GM19025 (cell line): ENCODE results near the gene CTAG1B.
"Not testable (repeated sequence)": the region's sequence is repeated elsewhere in the genome, so short reads cannot be mapped to it uniquely, and the experiment has no call there.

Experiments used
- ATAC-seq: cut with Tn5 transposase; IDR thresholded peaks from one replicate; pipeline ENCODE4 v1.9.1; 2021; ENCODE audit warnings: mild to moderate bottlenecking, low read depth, moderate library complexity; ENCODE audit not compliant: unreplicated experiment

CTAG1B gene

DNA sequence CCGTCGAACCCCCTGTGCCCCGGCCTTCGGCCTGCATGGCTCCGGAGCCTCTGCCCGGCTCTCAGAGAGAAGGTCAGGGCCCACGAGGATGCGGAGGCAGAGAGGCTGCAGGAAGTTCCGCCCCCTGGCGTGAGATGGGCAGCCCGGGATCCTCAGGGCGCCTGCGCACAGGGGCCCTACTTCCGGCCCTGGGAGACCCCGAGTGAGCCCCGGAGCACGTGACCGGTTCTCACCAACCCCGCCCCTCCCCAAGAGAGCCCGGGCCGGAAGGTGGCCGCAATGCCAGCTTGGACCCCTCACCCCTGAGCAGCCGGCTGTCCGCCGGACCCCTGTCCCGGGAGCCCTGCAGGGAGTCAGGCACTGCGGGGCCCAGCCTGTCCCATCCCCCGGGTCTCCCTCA, at the start of gene CTAG1B:
CTAG1B (minus strand) TSS at position 101 of the 400 bp plus-strand sequence; CDS start at position 37, 64 bp downstream.
- ATAC-seq, result not testable (repeated sequence)

DNA sequence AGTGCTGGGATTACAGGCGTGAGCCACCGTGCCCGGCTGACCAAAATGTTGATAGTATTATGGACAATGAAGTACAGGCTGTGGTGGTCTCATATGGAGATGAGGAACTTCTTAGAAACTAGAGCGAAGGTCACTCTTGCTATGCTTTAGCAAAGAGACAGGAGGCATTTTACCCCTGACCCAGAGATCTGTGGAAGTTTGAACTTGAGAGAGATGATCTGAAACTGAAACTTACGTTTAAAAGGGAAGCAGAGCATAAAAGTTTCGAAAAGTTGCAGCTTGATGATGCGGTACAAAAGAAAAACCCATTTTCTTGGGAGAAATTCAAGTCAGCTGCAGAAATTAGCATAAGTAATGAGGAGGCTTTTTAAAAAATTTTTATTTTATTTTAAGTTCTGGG, 42.8 kb upstream of the CTAG1B start:
- no peak for ATAC-seq

- ATAC-seq, result no peak
These were observed 42.1 kb upstream of the CTAG1B start for GRCh38 chrX:154661170-154661569.

GRCh38 chrX:154660541-154660940, 41.5 kb upstream of the CTAG1B start:
- ATAC-seq, result no peak

DNA sequence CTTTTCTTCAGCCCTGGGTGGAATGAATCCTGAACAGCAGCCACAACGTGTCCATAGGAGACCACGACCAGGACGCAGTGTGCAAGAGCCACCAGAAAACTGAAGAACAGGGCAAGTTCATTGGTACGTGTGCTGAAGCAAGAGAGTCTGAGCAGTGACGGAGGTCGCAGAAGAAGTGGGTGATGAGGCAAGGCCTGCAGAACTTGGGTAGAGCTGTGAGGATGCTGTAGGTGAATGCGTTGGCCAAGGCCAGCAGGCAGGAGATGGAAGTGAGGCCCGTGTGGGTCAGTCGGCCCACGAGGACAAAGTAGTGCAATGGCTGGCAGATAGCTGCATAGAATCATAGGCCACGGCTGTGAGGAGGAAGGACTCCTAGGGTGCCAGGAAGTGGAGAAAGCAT, 39.9 kb upstream of the CTAG1B start:
- no peak for ATAC-seq

DNA sequence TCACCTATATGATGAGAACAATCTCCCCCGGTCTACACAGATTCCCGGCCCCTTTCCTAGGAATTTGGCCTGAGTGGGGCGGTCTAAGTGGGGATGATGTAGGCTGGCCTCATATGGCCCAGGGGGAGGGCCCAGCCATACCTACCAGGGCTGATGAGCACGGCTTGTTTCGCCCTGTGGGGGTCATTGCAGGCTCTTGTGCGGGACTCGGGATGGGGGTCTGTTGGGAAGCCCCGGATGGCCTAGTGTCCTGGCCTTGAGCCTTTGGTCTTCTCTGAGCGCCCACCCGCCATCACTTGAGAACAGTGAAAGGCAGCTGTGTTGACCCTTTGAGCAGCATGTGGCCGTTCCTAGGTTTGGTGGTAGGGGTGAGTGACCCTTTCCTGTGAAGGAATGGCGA, 39.1 kb upstream of the CTAG1B start:
- ATAC-seq, result no peak

- no peak for ATAC-seq
These were observed 38.2 kb upstream of the CTAG1B start for GRCh38 chrX:154657226-154657805.

DNA sequence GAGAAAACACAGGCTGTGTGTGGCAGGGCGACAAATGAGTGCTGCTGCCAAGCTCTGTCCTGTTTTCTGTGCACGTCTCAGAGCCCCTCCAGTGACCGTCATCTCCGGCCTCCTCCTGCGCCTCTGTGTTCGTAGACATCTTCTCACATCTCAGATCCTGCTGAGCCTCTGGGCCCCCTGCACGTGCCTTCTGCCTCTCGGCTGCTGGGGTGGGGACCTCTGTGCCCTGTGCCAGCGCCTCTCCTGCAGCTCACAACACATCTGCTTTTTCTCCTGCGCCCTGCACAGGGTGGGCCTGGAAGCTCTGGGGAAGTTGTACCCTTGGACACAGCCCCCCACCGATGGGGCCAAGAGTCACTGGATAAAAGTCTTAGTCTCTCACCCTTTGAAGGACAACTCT, 36.7 kb upstream of the CTAG1B start:
- ATAC-seq, result no peak

DNA sequence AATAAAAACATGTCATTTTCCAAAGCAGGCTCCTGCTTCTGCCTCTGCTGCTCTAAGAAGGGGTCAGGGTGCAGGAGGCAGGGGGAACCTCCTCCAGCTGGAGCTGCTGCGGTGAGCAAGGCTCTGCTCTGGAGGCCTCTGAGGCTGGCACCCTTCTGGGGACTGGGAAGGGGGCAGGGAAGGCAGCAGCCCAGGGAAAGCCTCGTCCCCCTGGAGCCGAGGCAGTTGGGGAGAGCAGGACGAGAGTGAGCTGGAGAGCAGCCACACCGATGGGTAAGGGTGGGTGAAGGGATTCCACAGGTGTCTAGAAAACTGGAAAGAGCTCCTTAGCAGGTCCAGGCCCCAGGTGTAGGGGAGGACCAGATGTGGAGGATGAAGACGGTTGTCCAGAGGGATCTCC, 36.3 kb upstream of the CTAG1B start:
- no peak for ATAC-seq

GRCh38 chrX:154654925-154655324, 35.8 kb upstream of the CTAG1B start:
- ATAC-seq, result no peak

DNA sequence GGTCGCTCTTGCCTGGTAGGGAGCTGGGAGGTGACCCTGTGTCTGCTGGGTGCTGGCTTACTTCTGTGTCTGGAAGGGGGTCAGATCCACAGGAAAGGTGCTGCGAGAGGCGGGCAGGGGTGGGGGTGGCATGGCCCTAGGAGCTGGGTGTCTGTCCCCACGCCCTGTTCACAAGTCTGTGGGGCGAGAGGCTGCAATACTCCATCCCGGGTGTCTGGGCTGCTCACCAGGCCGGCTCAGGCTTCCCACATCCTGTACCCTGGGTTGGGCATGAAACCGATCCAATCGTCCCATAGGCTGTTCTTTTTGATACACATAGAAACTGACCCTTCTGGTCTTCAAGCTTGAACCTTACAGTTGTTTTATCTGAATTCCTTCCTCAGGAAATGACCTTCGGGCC, 35.3 kb upstream of the CTAG1B start:
- ATAC-seq, result no peak

DNA sequence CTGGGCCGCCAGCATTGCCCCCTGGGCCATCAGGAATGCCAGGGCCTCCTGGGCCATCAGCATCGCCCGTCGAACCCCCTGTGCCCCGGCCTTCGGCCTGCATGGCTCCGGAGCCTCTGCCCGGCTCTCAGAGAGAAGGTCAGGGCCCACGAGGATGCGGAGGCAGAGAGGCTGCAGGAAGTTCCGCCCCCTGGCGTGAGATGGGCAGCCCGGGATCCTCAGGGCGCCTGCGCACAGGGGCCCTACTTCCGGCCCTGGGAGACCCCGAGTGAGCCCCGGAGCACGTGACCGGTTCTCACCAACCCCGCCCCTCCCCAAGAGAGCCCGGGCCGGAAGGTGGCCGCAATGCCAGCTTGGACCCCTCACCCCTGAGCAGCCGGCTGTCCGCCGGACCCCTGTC, 34.3 kb upstream of the CTAG1B start, which contains the start of gene CTAG2:
CTAG2 (minus strand) TSS at position 167 of the 400 bp plus-strand sequence; CDS start at position 103, 64 bp downstream.
- not testable (repeated sequence) for ATAC-seq

- no peak for ATAC-seq
These were observed 33.9 kb upstream of the CTAG1B start for GRCh38 chrX:154653048-154653401.

DNA sequence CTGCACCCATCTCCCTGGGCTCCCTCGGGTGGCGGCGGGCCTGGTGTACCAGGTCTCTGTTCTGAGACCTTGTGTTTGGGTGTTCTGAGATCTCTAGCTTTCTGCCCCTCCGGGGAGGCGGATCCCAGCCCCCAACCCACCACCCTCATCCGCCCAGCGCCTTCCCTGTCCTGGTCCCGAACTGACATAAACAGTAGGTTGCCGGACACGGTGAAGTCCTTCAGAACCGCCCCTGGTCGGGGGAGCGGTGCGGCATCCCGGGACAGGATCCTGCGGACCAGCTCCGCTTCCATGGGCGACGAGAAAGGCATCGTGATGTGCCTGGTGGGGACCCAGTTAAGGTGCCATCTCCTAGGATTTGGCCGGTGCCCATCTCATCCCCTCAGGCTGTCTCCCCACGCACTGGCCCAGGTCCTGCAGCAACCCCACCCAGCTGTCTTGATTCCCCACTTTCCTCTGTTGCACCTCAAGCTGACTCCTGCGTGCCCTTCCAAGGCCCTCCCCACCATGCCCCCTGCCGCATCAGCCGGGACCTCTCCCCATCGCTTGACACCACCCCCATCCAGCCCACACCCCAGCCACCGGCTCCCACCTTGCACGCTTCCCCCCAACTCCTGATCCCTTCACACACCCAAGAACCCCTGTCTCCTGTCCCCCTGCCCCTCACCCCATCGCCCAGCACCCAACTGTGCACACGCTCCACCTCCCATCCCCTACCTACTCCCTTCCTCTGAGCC, 33.4 kb upstream of the CTAG1B start:
- ATAC-seq, result no peak

DNA sequence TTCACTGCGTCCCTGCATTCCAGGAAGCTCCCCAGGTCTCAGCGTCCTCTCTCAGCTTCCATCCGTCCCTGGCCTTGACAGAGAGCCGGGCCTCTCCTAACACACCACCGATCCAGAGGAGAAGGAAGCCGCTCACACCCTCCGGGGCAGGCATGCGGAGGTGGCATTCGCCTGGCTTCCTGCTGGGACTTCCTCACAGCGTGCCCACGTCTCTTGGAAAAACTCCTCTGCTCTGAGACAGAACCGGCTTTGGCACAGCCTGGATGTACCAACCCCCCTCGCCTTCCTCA, 31.1 kb upstream of the CTAG1B start:
- ATAC-seq, result no peak

DNA sequence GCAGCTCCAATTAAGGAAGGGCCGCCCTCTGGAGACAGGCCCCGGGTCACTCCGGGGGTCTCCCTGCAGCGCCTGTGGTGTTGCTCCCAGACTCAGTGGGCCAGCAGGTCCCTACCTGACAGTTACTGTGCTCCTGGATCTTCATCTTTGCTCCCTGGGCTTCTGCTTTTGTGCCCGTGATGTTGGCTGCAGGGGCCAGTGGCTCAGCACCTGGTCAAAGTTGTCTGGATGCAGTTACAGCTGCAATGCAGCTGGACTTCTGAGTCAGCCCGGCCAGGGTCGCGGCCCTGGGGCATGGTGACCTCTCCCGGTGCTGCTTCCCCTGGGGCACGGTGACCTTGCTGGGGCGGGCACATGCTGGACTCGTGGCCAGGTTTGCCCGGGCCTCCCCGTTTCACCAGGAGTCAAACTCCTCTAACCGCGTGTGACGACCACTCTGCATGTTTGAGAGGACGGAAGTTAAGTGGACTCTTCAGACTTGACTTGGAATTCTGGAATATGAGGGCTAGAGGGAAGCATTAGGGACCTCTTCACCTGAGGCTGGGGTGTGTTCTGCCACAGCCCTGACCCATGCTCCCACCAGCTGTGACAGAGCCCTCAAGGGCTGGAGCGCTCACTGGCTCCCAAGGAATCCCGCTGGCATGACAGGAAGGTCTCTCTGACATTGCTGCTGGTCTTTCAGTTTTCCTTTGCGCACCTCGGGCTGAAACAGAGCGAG, 30.6 kb upstream of the CTAG1B start:
- ATAC-seq, result no peak

DNA sequence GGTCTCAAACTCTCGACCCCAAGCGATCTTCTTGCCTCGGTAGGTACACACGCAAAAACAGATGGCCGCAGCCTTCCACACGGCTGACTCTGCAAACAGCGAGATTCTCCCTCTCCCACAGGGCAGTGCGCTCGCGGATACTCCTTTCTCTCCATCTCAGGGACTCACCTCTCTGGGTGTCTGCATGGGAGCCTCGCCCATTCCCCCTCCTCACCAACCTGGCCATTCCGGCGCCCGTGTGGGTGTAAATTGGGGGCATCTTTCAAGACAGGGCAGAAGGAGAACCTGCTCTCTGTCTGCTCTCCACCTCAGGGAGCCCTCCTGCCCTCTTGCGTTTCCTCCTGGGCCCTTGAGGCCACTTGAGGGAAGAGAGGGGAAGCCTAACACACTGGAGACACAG, 29.8 kb upstream of the CTAG1B start:
- ATAC-seq, result no peak

DNA sequence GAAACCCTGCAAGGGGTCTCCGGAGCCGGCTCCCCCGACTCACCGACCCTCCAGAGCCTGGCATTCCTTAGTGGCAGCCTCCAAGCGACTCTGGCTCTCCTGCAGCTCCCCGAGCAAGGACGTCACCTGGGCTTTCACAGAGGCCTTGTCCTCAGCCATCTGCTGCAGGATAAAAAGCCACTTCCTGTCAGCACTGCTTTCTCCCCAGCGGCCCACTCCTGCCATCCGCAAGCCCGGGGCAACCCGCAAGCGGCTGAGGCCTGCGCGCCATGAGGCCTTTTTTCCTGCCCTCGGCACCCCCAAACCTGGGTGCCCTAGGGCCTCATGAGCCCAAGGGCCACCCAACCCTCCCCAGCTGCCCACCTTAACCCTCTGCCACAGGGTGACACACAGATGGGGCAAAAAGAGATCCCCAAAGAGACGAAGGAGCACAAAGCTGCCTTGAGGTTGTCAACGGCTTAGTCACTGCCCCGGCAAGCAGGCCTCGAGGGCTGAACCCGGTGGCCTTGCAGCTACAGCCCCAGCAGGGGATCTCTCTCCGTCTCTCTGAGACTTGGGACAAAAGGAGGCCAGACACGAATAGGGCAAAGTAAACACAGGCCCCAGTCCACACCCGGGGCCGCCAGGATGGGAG, 26.8 kb upstream of the CTAG1B start:
- ATAC-seq, result not testable (repeated sequence)

GRCh38 chrX:154643708-154644107, 24.6 kb upstream of the CTAG1B start:
- not testable (repeated sequence) for ATAC-seq

GRCh38 chrX:154641740-154642139, 22.7 kb upstream of the CTAG1B start:
- ATAC-seq, result not testable (repeated sequence)

- ATAC-seq, result not testable (repeated sequence)
These were observed 14.6 kb upstream of the CTAG1B start for GRCh38 chrX:154633661-154634060.
